H1 (cell line): ENCODE results near the gene ARHGAP22. TPM values are rescaled to one million over a fixed set of nuclear protein-coding genes. Genes with fewer than 3 reads are reported as not detected.

Source experiments
- CTCF ChIA-PET: fragments of 300-600 bp; sonication (Branson Sonifier 250); formaldehyde crosslinking; loops from one replicate; lab custom pipeline; 2021; ENCODE audit not compliant: partially characterized antibody; lab: Charles Lee
- POLR2A ChIA-PET: fragments of 300-600 bp; sonication (Branson Sonifier 250); formaldehyde crosslinking; loops from one replicate; lab custom pipeline; 2021; ENCODE audit warnings: inconsistent platforms; ENCODE audit not compliant: partially characterized antibody; lab: Charles Lee
- DNase-seq, 2 experiments: peaks; one replicate each; pipeline versions ENCODE4 v3.0.0 to v3.0.0-alpha.2; 2010 to 2022; ENCODE audit warnings: low spot score in 2 of 2, low read depth in 1 of 2, mixed read lengths in 1 of 2
- FAIRE-seq: peaks from 2 replicates; lab custom pipeline; 2011; peaks lifted over from hg19 to GRCh38; lab: Jason Lieb, UNC
- H2AFZ ChIP-seq: 2 replicates; pipeline ENCODE4 v1.8.1; 2012; ENCODE audit warnings: low read length, inconsistent platforms
- H2AK5ac ChIP-seq: 2 replicates; pipeline ENCODE4 v1.6.1; 2013; ENCODE audit warnings: low read depth, low read length
- H2BK120ac ChIP-seq: replicated peaks from 2 replicates; pipeline ENCODE3; 2013; ENCODE audit warnings: low read depth, low read length, inconsistent platforms
- H2BK12ac ChIP-seq: 2 replicates; pipeline ENCODE4 v1.6.1; 2013; ENCODE audit warnings: low read depth, low read length
- H2BK15ac ChIP-seq: 2 replicates; pipeline ENCODE4 v1.6.1; 2013; ENCODE audit warnings: low read length
- H2BK20ac ChIP-seq: 2 replicates; pipeline ENCODE4 v1.6.1; 2013; ENCODE audit warnings: low read length
- H2BK5ac ChIP-seq: 2 replicates; pipeline ENCODE4 v1.6.1; 2013; ENCODE audit warnings: low read depth, low read length
- H3K14ac ChIP-seq: 2 replicates; pipeline ENCODE4 v1.6.1; 2013; ENCODE audit warnings: inconsistent platforms; ENCODE audit not compliant: insufficient read length
- H3K18ac ChIP-seq: 2 replicates; pipeline ENCODE4 v1.6.1; 2013; ENCODE audit warnings: low read length; ENCODE audit errors: extremely low read depth
- H3K23ac ChIP-seq: 2 replicates; pipeline ENCODE4 v1.6.1; 2013; ENCODE audit warnings: inconsistent platforms; ENCODE audit not compliant: insufficient read length
- H3K23me2 ChIP-seq: 2 replicates; pipeline ENCODE4 v1.6.1; 2013; ENCODE audit warnings: low read depth, low read length
- H3K27ac ChIP-seq: 2 replicates; pipeline ENCODE4 v1.6.1; 2011; ENCODE audit warnings: low read depth, low read length, inconsistent platforms
- H3K27me3 ChIP-seq, 4 experiments: replicated peaks in 1 of 4; 1 replicate in 1 of 4; 2 replicates in 3 of 4; pipeline versions ENCODE4 v1.6.1 to v1.8.1; 2011 to 2013; ENCODE audit warnings: low read length in 3 of 4, mild to moderate bottlenecking in 3 of 4, inconsistent platforms in 2 of 4, mixed read lengths in 2 of 4, moderate library complexity in 1 of 4; ENCODE audit not compliant: control insufficient read depth in 3 of 4, insufficient read depth in 3 of 4; ENCODE audit errors: extremely low read depth in 1 of 4
- H3K36me3 ChIP-seq, 4 experiments: 2 replicates each; pipeline versions ENCODE4 v1.6.1 to v1.8.1; 2011 to 2013; ENCODE audit warnings: mild to moderate bottlenecking in 4 of 4, low read length in 3 of 4, moderate library complexity in 2 of 4, control low read depth in 1 of 4, inconsistent platforms in 1 of 4; ENCODE audit not compliant: insufficient read depth in 4 of 4, control insufficient read depth in 2 of 4
- H3K4ac ChIP-seq: replicated peaks from 2 replicates; pipeline ENCODE3; 2013; ENCODE audit warnings: low read length, low read depth, mixed read lengths, inconsistent platforms; ENCODE audit not compliant: insufficient read length
- H3K4me1 ChIP-seq, 4 experiments: replicated peaks in 1 of 4; 1 replicate in 1 of 4; 2 replicates in 3 of 4; pipeline versions ENCODE4 v1.6.1 to v1.8.1; 2011 to 2013; ENCODE audit warnings: low read length in 3 of 4, inconsistent platforms in 2 of 4, mixed read lengths in 1 of 4; ENCODE audit not compliant: insufficient read depth in 4 of 4, control insufficient read depth in 3 of 4
- H3K4me2 ChIP-seq, 2 experiments: 2 replicates each; pipeline versions ENCODE4 v1.6.1 to v1.8.1; 2011 to 2013; ENCODE audit warnings: low read depth in 2 of 2, low read length in 2 of 2, control low read depth in 1 of 2, inconsistent platforms in 1 of 2, mild to moderate bottlenecking in 1 of 2; ENCODE audit not compliant: insufficient read depth in 1 of 2
- H3K4me3 ChIP-seq, 4 experiments: fragments of 200-600, 300-600 bp in 1 of 4; sonication (generic), shearing (Covaris generic), sonication (Bioruptor Twin) in 1 of 4; 2 replicates each; pipeline versions ENCODE4 v1.5.1 to v1.8.1; 2011 to 2016; ENCODE audit warnings: low read length in 4 of 4, low read depth in 3 of 4, control low read depth in 2 of 4, inconsistent platforms in 2 of 4, mild to moderate bottlenecking in 2 of 4, mixed read lengths in 1 of 4, moderate library complexity in 1 of 4; ENCODE audit not compliant: insufficient read depth in 2 of 4; ENCODE audit errors: extremely low read depth in 1 of 4
- H3K56ac ChIP-seq: replicated peaks from 2 replicates; pipeline ENCODE3; 2013; ENCODE audit warnings: low read depth, mild to moderate bottlenecking, mixed read lengths, low read length, inconsistent platforms; ENCODE audit not compliant: insufficient read length
- H3K79me1 ChIP-seq: 2 replicates; pipeline ENCODE4 v1.6.1; 2013; ENCODE audit warnings: low read depth, low read length, control low read depth
- H3K79me2 ChIP-seq, 2 experiments: 2 replicates each; pipeline versions ENCODE4 v1.6.1 to v1.8.1; 2012 to 2013; ENCODE audit warnings: low read length in 2 of 2, mild to moderate bottlenecking in 2 of 2, inconsistent platforms in 1 of 2; ENCODE audit not compliant: insufficient read depth in 2 of 2, control insufficient read depth in 1 of 2
- H3K9ac ChIP-seq, 4 experiments: replicated peaks in 1 of 4; 1 replicate in 1 of 4; 2 replicates in 3 of 4; pipeline versions ENCODE4 v1.6.1 to v1.8.1; 2011 to 2013; ENCODE audit warnings: low read depth in 3 of 4, low read length in 3 of 4, control low read depth in 2 of 4, mild to moderate bottlenecking in 2 of 4, moderate library complexity in 2 of 4, inconsistent platforms in 1 of 4; ENCODE audit errors: extremely low read depth in 1 of 4
- H3K9me3 ChIP-seq, 2 experiments: 2 replicates each; pipeline versions ENCODE4 v1.6.1 to v1.8.1; 2012 to 2013; ENCODE audit warnings: mild to moderate bottlenecking in 2 of 2, moderate library complexity in 2 of 2, control low read depth in 1 of 2, inconsistent platforms in 1 of 2, low read depth in 1 of 2, low read length in 1 of 2, mixed read lengths in 1 of 2; ENCODE audit not compliant: insufficient read depth in 2 of 2
- H4K20me1 ChIP-seq, 2 experiments: replicated peaks in 1 of 2; 2 replicates each; pipeline versions ENCODE3 to v1.8.1; 2011 to 2013; ENCODE audit warnings: inconsistent platforms in 2 of 2, low read length in 2 of 2, mild to moderate bottlenecking in 1 of 2; ENCODE audit not compliant: insufficient read depth in 2 of 2, control insufficient read depth in 1 of 2
- H4K5ac ChIP-seq: 2 replicates; pipeline ENCODE4 v1.6.1; 2013; ENCODE audit warnings: low read length, low read depth, mixed read lengths, inconsistent platforms; ENCODE audit not compliant: insufficient read length
- H4K8ac ChIP-seq: 2 replicates; pipeline ENCODE4 v1.8.0; 2013; ENCODE audit warnings: mild to moderate bottlenecking, moderate library complexity, low read length, inconsistent platforms; ENCODE audit not compliant: insufficient read depth; ENCODE audit errors: extremely low read depth
- H4K91ac ChIP-seq: replicated peaks from 2 replicates; pipeline ENCODE3; 2013; ENCODE audit warnings: low read length, mixed read lengths, inconsistent platforms; ENCODE audit not compliant: insufficient read length
- BCL11A ChIP-seq, 2 experiments: IDR thresholded peaks; one replicate each; pipeline ENCODE4 v1.6.1; 2011; ENCODE audit warnings: low read depth in 2 of 2, low read length in 2 of 2, mild to moderate bottlenecking in 2 of 2
- CHD2 ChIP-seq: IDR thresholded peaks from 2 replicates; pipeline ENCODE4 v1.6.1; 2012; ENCODE audit warnings: low read length, improper control_type of control experiment
- EP300 ChIP-seq, 2 experiments: IDR thresholded peaks; 1 replicate in 1 of 2; 2 replicates in 1 of 2; pipeline ENCODE4 v1.6.1; 2011 to 2012; ENCODE audit warnings: low read depth in 2 of 2, low read length in 2 of 2, mild to moderate bottlenecking in 2 of 2, borderline replicate concordance in 1 of 2, inconsistent platforms in 1 of 2, moderate library complexity in 1 of 2
- EZH2 ChIP-seq: fragments of 200-600 bp; sonication (generic); IDR thresholded peaks from 2 replicates; pipeline ENCODE4 v1.7.1; 2012; ENCODE audit warnings: low read depth, mild to moderate bottlenecking, moderate library complexity, low read length, inconsistent platforms; ENCODE audit not compliant: severe bottlenecking
- FOSL1 ChIP-seq: IDR thresholded peaks from 2 replicates; pipeline ENCODE4 v1.6.1; 2011; ENCODE audit warnings: mild to moderate bottlenecking, low read depth, low read length, moderate library complexity; ENCODE audit not compliant: insufficient read depth
- RBBP5 ChIP-seq: IDR thresholded peaks from 2 replicates; pipeline ENCODE4 v1.7.1; 2012; ENCODE audit warnings: low read depth, mild to moderate bottlenecking, inconsistent platforms, low read length, moderate library complexity, borderline replicate concordance
- RNF2 ChIP-seq: fragments of 200-900, 300-1000 bp; sonication (generic); IDR thresholded peaks from 2 replicates; pipeline ENCODE4 v1.7.1; 2016; ENCODE audit warnings: borderline replicate concordance, low read depth, mild to moderate bottlenecking, antibody characterized with exemption, low read length; ENCODE audit not compliant: poor library complexity, severe bottlenecking; ENCODE audit errors: missing control alignments
- TAF7 ChIP-seq: optimal IDR thresholded peaks from 2 replicates; pipeline ENCODE3; 2011; ENCODE audit warnings: low read depth, mild to moderate bottlenecking, inconsistent platforms, low read length, moderate library complexity, borderline replicate concordance
- WGBS, 2 experiments: shearing (Covaris generic) in 1 of 2; methylation state at CpG; one replicate each; pipeline versions ENCODE4 v1.1.6 to v1.1.7; 2013 to 2015; ENCODE audit warnings: low lambda C conversion rate in 2 of 2, mixed read lengths in 2 of 2, inconsistent platforms in 1 of 2, low coverage in 1 of 2, missing lambda C conversion rate in 1 of 2; ENCODE audit not compliant: insufficient replicate concordance in 2 of 2, insufficient coverage in 1 of 2, insufficient read length in 1 of 2; ENCODE audit errors: extremely low coverage in 1 of 2, missing lambda C conversion rate in 1 of 2; 5-methylcytosine and 5-hydroxymethylcytosine counted together
- polyA plus RNA-seq, 7 experiments: library from polyadenylated mRNA; depleted of rRNA in 3 of 7; stranded (reverse) in 5 of 7; unstranded in 2 of 7; fragments of >200 nt in 5 of 7; fragments of 200-250 nt in 2 of 7; gene quantifications; 1 replicate in 5 of 7; 2 replicates in 1 of 7; 4 replicates in 1 of 7; pipeline versions ENCODE4 v1.2.1 to v1.2.3, GENCODE V29; 2011 to 2013; ENCODE audit warnings: missing spikeins in 2 of 7, mixed read lengths in 2 of 7
- total RNA-seq: library from RNA; stranded (reverse); fragmentation: NEBNext Ultra II Directional; extraction: Animal tissue kit (Norgen Biotek cat#: 25700); gene quantifications from 2 replicates; pipeline ENCODE4 v1.2.1, GENCODE V29; 2021
- TF ChIP-seq, protein P1 (sequence below): IDR thresholded peaks from 2 replicates; pipeline ENCODE4 v1.6.1; 2011; ENCODE audit warnings: low read length, improper control_type of control experiment

ARHGAP22 gene
- total and polyA plus RNA-seq, 2 of the 8 experiments (the other 6 are each of a cell fraction or from before 2014, with no cell fraction given), result 3.6 to 11.2 TPM

DNA sequence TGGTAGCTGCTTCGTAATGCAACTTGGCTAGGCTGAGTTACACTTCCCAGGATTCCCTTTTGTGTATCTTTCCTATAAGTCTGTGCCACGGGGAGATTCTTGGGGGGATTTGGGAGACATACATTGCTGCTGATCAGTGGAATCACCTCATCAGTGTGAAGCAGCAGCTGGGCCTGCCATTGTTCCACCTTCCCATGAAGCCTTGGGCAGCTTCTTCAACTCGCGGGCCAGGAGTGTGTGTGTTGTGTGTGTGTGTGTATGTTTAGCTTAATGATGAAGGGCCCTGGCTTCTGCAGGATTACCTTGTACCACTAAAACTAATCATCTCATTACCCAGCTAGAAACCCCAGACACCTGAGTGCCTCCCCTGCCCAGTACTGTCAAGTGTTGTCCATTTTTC is 33.3 kb upstream of the ARHGAP22 start:
- no peak overlapping the region for H4K5ac ChIP-seq
- H4K20me1 ChIP-seq, result no peaks in the 10 kb centered on the region
- H2BK12ac ChIP-seq, result no peak overlapping the region
- no peaks in the 10 kb centered on the region for H3K4me1 ChIP-seq
- no peak overlapping the region for H2BK15ac ChIP-seq
- TF ChIP-seq EP300 (IDR thresholded peaks at IDR 0.05; ENCODE audit: borderline replicate concordance in 1 of 2, low read depth in 2 of 2, low read length in 2 of 2), result no peak
- TF ChIP-seq RBBP5, result no peak
- no peak for TF ChIP-seq RNF2
- no peak for TF ChIP-seq TAF7
- TF ChIP-seq, protein P1, sequence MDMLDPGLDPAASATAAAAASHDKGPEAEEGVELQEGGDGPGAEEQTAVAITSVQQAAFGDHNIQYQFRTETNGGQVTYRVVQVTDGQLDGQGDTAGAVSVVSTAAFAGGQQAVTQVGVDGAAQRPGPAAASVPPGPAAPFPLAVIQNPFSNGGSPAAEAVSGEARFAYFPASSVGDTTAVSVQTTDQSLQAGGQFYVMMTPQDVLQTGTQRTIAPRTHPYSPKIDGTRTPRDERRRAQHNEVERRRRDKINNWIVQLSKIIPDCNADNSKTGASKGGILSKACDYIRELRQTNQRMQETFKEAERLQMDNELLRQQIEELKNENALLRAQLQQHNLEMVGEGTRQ, result no peak
- no peak for TF ChIP-seq EZH2
- TF ChIP-seq FOSL1, result no peak
- no peak for TF ChIP-seq BCL11A (IDR thresholded peaks at IDR 0.05; ENCODE audit: low read depth in 2 of 2, low read length in 2 of 2)
- no peak for TF ChIP-seq CHD2
- POLR2A ChIA-PET, result no interaction called here
- 83% methylated on average over 4 of the region's 4 CpGs; no CpG with 5 or more reads in 1 of the 2 experiments for WGBS, 2 experiments
- no peaks in the 10 kb centered on the region for H3K79me2 ChIP-seq
- H3K27me3 ChIP-seq, result no peaks in the 10 kb centered on the region
- no peak overlapping the region for H3K56ac ChIP-seq
- no peak overlapping the region for H2BK20ac ChIP-seq
- H3K23me2 ChIP-seq, result peaks cover 6% of the 10 kb centered on the region; the same call in 1 of the 2 replicates
- no peak overlapping the region for H2AK5ac ChIP-seq
- H3K9me3 ChIP-seq, result no peaks in the 10 kb centered on the region
- H3K36me3 ChIP-seq, result no peaks in the 10 kb centered on the region
- H3K4me3 ChIP-seq, result no peak overlapping the region
- no peak overlapping the region for H3K23ac ChIP-seq
- DNase-seq (no peak), FAIRE-seq (no peak)
- no peaks in the 10 kb centered on the region for H3K79me1 ChIP-seq
- H3K4ac ChIP-seq, result no peak overlapping the region
- CTCF ChIA-PET, result interaction anchor here (0.8 to 2.2 kb wide), 9 partner anchors 9 to 255 kb away, joined by 3 to 10 read pairs (median 5); no protein-coding TSS in a partner anchor
- H2AFZ ChIP-seq, result no peak overlapping the region
- no peak overlapping the region for H2BK5ac ChIP-seq
- no peak overlapping the region for H3K4me2 ChIP-seq
- H4K8ac ChIP-seq, result no peak overlapping the region
- no peak overlapping the region for H4K91ac ChIP-seq
- H2BK120ac ChIP-seq, result no peak overlapping the region
- no peak overlapping the region for H3K14ac ChIP-seq
- H3K27ac ChIP-seq, result no peak overlapping the region
- H3K18ac ChIP-seq, result no peak overlapping the region
- no peak overlapping the region for H3K9ac ChIP-seq
